ACHN (cell line): Measurements from ENCODE around the gene LGALS8.
"Not testable (repeated sequence)": the region's sequence is repeated elsewhere in the genome, so short reads cannot be mapped to it uniquely, and the experiment has no call there.

ENCODE experiments used
- DNase-seq: peaks from one replicate; pipeline ENCODE4 v3.0.0-alpha.2; 2015
- in situ Hi-C: cut with HindIII; loops from 2 replicates; pipeline ENCODE4 v1.10.0; 2017; ENCODE audit warnings: low sequenced_read_pairs, low pct_ligation_motif_present, low pct_unique_long_range_greater_than_20kb

The LGALS8 gene

GRCh38 chr1:236560213-236560771 is 36.5 kb downstream of the LGALS8 start:
- no peak for DNase-seq
- in situ Hi-C loops, result no loop called here

- in situ Hi-C loops, result no loop called here
Measured at GRCh38 chr1:236561976-236562375, 38.2 kb downstream of the LGALS8 start.

GRCh38 chr1:236565530-236565929 is 41.7 kb downstream of the LGALS8 start:
- DNase-seq, result no peak
- in situ Hi-C loops, result no loop called here

More at GRCh38 chr1:236561976-236562375, 38.2 kb downstream of the LGALS8 start:
- no peak for DNase-seq

- in situ Hi-C loops, result no loop called here
- no peak for DNase-seq
Measured at GRCh38 chr1:236568285-236568894, 44.6 kb downstream of the LGALS8 start.

- in situ Hi-C loops, result no loop called here
- no peak for DNase-seq
Measured at GRCh38 chr1:236575523-236575922, 51.7 kb downstream of the LGALS8 start.

- no peak for DNase-seq
- in situ Hi-C loops, result no loop called here
Measured at GRCh38 chr1:236576004-236576403, 52.2 kb downstream of the LGALS8 start.

- DNase-seq, in situ Hi-C loops: not testable (repeated sequence)
Measured at GRCh38 chr1:236577041-236577440, 53.3 kb downstream of the LGALS8 start.

- DNase-seq, result no peak
- in situ Hi-C loops, result no loop called here
Measured at GRCh38 chr1:236578661-236579060, 54.9 kb downstream of the LGALS8 start.

- in situ Hi-C loops, DNase-seq: not testable (repeated sequence)
Measured at GRCh38 chr1:236580404-236580803, 56.6 kb downstream of the LGALS8 start.

- in situ Hi-C loops, result no loop called here
- no peak for DNase-seq
Measured at GRCh38 chr1:236581528-236581927, 57.7 kb downstream of the LGALS8 start.

GRCh38 chr1:236589531-236589930 is 65.7 kb downstream of the LGALS8 start:
- in situ Hi-C loops, result no loop called here
- DNase-seq, result no peak

GRCh38 chr1:236590553-236591150 is 66.9 kb downstream of the LGALS8 start:
- in situ Hi-C loops, result no loop called here

GRCh38 chr1:236602171-236602570 is 78.4 kb downstream of the LGALS8 start:
- in situ Hi-C loops, result no loop called here
- no peak for DNase-seq

More at GRCh38 chr1:236590553-236591150, 66.9 kb downstream of the LGALS8 start:
- no peak for DNase-seq
